GM18505 (cell line): ENCODE data around the gene FXYD3.
"Not testable (repeated sequence)": the region's sequence is repeated elsewhere in the genome, so short reads cannot be mapped to it uniquely, and the experiment has no call there.

Source experiments
- ATAC-seq: cut with Tn5 transposase; IDR thresholded peaks from one replicate; pipeline ENCODE4 v1.9.1; 2021; ENCODE audit not compliant: unreplicated experiment
- POLR2A ChIP-seq: IDR thresholded peaks from 4 replicates; pipeline ENCODE4 v1.6.1; 2011; ENCODE audit warnings: borderline replicate concordance; ENCODE audit not compliant: insufficient read depth, insufficient read length; ENCODE audit errors: extremely low read depth

Gene FXYD3

DNA sequence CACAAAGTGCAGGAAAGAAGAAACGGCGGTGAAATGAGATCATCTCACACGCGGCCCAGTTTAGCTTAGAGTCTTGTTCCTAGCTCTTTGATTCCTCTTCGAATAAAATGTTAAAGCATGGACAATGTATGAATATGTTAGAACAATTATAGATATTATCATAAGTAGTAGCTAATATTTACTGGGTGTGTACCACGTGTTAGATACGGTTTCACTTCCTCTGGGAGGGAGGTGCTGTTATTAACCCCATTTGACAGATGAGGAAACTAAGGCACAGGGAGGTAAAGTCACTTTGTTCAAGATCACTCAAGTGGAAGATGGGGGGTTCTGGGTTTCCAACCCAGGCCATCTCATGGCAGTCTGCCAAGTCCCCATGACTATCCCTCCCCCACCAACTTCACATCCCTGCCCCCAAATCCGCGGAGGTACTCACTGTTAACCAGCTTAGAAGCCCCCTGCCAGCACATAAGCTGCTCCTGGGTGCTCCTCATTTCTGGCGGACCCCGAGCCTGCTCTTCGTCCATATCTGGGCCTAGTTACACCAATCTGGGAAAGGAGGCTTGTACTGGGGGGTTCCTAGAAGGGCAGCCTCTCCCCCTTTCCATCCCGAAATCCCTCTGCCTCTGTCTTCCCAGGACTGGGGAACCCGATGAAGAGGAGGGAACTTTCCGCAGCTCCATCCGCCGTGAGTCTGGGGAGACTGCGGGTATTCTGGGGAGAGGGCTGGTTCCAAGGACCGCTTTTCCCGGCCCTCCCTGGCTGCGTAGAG is 26.4 kb downstream of the FXYD3 start:
- ATAC-seq = no peak
- no peak for TF ChIP-seq POLR2A

DNA sequence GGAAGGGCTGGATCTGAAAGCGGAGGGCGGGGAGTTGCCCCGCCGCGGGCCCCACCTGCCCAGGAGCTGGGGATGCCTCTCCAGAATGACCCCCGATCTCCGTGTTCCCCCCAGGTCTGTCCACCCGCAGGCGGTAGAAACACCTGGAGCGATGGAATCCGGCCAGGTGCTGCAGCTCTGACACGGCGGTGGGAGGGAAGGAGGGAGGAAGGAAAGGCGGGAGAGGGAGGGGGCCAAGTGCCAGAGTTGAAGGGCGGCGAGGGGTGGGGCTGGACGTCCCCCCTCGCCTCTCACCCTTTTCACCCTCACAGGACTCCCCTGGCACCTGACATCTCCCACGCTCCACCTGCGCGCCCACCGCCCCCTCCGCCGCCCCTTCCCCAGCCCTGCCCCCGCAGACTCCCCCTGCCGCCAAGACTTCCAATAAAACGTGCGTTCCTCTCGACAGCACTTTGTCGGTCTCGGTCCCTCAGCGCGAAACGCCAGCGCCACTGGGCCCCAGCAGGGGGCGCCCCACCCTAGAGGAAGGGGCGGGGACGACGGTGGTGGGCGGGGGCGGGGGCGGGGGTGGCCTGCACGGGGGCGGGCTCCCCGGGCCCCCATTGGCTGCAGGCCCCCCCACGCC is 27.1 kb downstream of the FXYD3 start:
- no peak for TF ChIP-seq POLR2A
- ATAC-seq = no peak

DNA sequence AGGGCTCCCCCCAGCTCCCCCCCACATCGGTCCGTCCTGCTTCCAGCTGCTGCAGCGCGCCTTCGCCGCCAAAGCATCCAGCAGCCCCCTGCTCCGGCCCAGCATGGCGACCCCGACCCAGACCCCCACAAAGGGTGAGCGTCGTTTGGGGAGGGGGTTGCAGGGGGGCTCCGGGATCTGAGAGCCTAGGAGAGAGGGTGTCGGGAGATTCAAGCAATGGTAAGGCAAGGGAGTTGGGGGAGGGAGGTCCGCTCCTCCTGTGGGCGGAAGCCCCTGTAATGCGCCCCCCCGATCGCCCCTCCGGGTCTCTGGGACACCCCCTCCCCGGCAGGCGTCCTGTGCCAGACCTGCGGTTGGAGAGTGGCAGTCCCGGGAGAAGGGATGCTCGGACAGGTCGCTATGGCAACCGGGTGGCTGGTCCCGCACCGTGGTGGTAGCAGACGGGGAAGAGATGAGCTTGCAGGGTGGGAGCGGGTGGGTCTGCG is 27.6 kb downstream of the FXYD3 start, which contains the start of gene FXYD7:
TSS of gene FXYD7 (plus strand) at position 25 of the 485 bp plus-strand sequence. CDS start at position 104, 79 bp downstream.
- TF ChIP-seq POLR2A = no peak
- ATAC-seq = no peak

DNA sequence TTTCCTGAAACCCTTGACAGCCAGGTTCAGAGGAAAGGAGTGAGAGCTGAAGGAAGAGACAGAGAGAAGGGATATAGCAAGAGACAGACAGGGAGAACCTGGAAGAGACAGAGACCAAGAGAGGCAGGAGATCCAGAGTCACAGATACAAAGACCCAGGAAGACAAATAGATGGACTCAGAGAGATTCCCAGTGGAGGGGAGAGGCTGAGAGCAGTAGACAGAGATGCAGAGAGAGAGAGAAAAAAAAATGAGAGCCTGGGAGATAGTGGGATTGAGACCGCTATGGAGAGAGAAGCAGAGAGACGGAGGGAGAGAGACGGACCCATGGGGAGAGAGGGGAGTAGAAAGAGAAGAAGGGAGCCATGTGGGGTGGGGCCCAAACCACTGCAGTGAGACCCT is 28.2 kb downstream of the FXYD3 start:
- no peak for ATAC-seq
- no peak for TF ChIP-seq POLR2A

DNA sequence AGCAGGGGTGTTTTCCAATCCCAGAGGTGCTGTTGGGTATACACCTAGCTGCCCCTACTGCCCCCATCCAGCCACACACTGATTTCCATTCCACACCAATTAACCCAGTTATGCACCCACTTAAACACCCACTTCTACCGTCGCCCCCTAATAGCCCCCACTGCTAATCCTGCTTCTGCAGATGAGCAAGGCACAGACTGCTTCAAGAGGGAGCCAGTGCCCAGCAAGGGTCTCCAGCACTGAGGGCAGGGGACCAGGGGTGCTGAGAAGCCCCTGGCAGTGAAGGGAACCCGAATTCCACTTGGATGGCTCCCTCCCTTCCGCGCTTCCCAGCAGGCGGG is 28.6 kb downstream of the FXYD3 start:
- ATAC-seq = no peak
- no peak for TF ChIP-seq POLR2A

DNA sequence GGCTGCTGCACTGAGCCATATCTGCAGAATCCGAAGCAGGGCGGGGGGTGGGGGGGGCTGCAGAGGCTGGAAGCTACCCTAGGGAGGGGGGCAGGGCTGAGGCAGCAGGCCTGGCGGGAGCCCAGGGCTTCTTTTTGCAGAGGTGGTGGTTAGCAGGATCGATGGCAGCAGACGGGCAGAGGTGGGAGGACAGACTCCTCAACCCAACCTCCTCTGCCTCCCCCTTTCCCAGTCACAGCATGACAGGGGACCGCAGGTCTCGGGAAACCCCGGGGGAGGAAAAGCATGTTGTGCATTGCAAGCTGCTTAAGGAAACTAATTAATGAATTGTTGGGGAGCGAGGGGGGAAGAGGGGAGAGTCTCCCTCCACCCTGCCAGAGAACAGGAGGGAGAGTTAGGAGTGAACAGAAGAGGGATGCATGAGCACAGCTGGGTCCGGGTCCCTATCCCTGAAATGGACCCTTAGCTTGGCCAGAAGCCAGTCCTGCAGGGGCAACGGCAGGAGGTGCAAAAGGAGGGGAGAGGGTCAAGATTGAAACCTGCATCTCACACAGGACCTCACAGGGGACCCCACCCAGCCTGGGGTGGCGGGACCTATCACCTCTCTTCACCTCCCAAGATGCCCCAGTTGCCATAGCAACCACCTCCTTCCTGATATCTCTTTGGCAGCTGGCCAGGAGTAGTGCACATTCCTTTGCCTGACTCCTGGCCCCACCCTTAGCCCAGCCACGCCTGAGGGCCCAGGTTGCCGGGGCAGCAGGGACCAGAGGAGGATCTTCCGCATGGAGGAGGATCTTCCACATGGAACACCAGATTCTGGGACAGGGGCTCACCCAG is 29.2 kb downstream of the FXYD3 start:
- no peak for TF ChIP-seq POLR2A
- no peak for ATAC-seq

DNA sequence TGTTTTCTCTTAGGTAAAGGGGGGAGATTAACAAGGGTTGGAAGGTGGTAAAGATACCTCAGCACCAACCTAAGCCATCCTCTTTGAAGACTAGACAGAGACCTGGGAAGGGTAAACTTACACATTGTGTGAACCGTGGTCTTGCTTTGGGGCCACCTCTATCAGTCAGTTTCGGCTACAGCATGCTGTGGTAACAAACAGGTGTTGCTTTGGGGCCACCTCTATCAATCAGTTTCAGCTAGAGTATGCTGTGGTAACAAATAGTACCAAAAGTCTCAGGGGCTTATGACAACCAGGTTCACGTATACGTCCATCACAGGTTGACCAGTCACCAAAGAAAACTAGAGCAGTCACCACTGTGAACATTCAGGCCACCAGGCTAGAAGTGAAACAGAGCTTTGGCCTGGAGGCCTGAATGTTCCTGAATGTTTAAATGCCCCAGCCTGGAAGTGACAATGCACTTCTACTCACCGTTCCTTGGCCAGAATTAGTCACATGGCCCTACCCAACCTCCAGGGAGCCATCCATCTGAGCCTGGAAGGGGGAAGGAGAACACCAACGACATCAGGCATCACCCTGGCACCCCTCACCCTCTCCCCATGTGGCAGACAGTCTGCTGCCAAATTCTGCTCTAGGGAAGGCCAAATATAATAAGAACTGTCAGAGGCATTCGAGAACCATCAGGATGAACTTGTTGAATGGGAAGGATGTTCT is 31.3 kb downstream of the FXYD3 start:
- ATAC-seq = no peak

DNA sequence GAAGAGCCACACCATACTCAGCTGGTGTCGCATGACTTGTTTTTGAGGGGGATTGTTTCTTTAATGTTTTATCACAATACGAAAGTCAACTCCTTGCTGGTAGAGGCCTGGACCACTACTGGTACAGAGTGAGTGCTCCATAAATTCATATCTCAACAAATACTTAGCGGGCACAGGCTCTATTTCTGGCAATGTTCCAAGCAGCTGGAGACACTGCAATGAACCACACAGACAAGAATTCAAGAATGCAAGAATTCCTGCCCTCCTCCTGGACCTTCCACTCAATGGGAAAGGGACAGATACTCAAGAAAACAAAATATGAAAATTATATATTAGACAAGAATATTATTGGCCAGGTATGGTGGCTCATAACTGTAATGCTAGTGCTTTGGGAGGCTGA is 33.8 kb downstream of the FXYD3 start:
- no peak for ATAC-seq
- no peak for TF ChIP-seq POLR2A

More for the DNA sequence above, 31.3 kb downstream of the FXYD3 start:
- TF ChIP-seq POLR2A = no peak

DNA sequence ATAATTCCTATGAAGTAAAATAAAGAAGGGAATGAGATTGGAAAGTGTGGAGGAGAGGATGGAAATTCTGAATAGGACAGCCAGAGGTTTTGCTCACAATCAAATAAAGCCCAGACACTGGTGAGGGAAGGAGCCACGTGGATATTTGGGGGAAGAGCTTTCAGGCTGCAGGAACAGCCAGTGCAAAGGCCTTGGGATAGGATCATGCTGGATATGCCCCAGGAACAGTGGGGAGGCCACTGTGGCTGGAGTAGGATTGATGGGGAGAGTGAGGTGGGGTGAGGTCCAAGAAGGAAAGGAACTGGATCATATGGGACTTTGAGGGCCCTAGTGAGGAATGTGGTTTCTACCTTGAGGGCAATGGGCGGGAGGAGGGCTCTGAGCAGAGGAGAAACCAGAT is 34.8 kb downstream of the FXYD3 start:
- no peak for TF ChIP-seq POLR2A
- no peak for ATAC-seq

DNA sequence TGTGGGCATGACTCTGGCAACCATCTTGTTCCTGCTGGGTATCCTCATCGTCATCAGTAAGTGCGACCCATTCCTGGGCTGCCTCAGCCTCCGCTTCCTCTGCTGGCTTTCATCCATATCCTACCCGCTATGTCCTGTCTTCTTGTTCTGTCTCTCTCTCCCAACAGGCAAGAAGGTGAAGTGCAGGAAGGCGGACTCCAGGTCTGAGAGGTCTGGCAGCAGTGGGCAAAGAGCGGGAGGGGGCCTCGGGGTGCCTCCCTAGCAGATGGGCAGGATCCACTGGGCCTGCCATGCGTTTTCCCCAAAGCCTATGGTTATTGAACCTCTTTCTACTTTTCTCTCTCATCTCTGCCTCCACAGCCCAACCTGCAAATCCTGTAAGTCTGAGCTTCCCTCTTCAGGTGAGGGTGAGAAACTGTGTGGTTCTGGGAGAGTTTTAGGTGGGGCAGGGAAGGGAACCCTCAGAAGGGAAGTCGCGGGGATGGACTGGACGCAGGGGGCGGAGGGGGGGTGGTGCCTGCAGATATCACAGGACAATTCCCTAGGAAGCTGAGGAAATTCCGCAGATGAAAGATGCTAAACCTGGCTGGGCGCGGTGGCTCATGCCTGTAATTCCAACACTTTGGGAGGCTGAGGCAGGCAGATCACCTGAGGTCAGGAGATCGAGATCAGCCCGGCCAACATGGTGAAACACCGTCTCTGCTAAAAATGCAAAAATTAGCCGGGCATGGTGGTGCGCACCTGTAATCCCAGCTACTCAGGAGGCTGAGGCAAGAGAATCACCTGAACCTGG is 35.8 kb downstream of the FXYD3 start:
- no peak for TF ChIP-seq POLR2A
- ATAC-seq = no peak

DNA sequence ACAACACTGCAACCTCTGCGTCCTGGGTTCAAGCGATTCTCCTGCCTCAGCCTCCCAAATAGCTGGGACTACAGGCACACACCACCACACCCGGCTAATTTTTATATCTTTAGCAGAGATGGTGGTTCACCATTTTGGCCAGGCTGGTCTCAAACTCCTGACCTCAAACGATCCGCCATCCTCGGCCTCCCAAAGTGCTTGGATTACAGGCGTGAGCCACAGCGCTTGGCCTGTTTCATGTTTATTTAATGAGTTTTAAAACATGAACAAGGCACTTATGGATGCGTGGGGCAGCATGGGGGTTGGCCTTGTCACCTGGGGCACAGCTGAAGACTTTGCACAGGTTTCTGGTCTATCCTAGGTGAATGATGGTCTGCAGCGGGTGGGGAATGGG is 37.5 kb downstream of the FXYD3 start:
- ATAC-seq = not testable (repeated sequence)
